A549 (cell line): ENCODE results near the gene ADARB2. TPM values are rescaled to one million over a fixed set of nuclear protein-coding genes. Genes with fewer than 3 reads are reported as not detected.

Source experiments
- ATAC-seq, 2 experiments: fragments of 200-7000 bp in 1 of 2; fragments of >200 bp in 1 of 2; cut with Nextera tagmentation in 1 of 2; cut with Tn5 transposase in 1 of 2; 3 replicates each; pipeline versions ENCODE4 v1.8.0 to v1.9.1; 2018 to 2020; ENCODE audit warnings: mild to moderate bottlenecking in 1 of 2, moderate library complexity in 1 of 2
- CTCF ChIA-PET: fragments of 300-600 bp; sonication (Branson Sonifier 250); formaldehyde crosslinking; extraction: SDS; loops from one replicate; lab custom pipeline; 2021; ENCODE audit warnings: antibody characterized with exemption, inconsistent platforms; lab: Yijun Ruan, JAX
- POLR2A ChIA-PET: fragments of 350-600 bp; formaldehyde crosslinking; extraction: SDS; loops from one replicate; lab custom pipeline; 2021; ENCODE audit warnings: antibody characterized with exemption, inconsistent platforms; lab: Yijun Ruan, JAX
- DNase-seq, 2 experiments: peaks; one replicate each; pipeline versions ENCODE4 v3.0.0 to v3.0.0-alpha.2; 2011 to 2016; ENCODE audit warnings: low read depth in 1 of 2, low spot score in 1 of 2
- FAIRE-seq: peaks from 2 replicates; lab custom pipeline; 2011; peaks lifted over from hg19 to GRCh38; lab: Jason Lieb, UNC
- H3K27ac ChIP-seq, 2 experiments: fragments of >200 bp; sonication (Bioruptor Twin); formaldehyde crosslinking; 3 replicates each; pipeline ENCODE4 v1.5.1; 2016 to 2017
- H3K4me1 ChIP-seq: fragments of >200 bp; sonication (Bioruptor Twin); formaldehyde crosslinking; 3 replicates; pipeline ENCODE4 v1.6.1; 2016
- H3K4me2 ChIP-seq: fragments of >200 bp; sonication (Bioruptor Twin); formaldehyde crosslinking; 3 replicates; pipeline ENCODE4 v1.6.1; 2016
- H3K4me3 ChIP-seq: fragments of >200 bp; sonication (Bioruptor Twin); formaldehyde crosslinking; 3 replicates; pipeline ENCODE4 v1.5.1; 2016
- H3K9me3 ChIP-seq: fragments of >200 bp; sonication (Bioruptor Twin); formaldehyde crosslinking; 3 replicates; pipeline ENCODE4 v1.6.1; 2016
- CBX8 ChIP-seq: fragments of 200-600 bp; sonication (generic); IDR thresholded peaks from 2 replicates; pipeline ENCODE4 v1.6.1; 2016
- CTCF ChIP-seq: fragments of >200 bp; sonication (Bioruptor Twin); formaldehyde crosslinking; IDR thresholded peaks from 3 replicates; pipeline ENCODE4 v1.5.1; 2016
- EHF ChIP-seq: fragments of 250-450 bp; sonication (Bioruptor Pico); IDR thresholded peaks from 2 replicates; pipeline ENCODE4 v1.5.0; 2020; ENCODE audit warnings: mild to moderate bottlenecking
- ELK1 ChIP-seq: fragments of 150-350 bp; IDR thresholded peaks from 2 replicates; pipeline ENCODE4 v1.6.1; 2014; ENCODE audit warnings: low read depth, mild to moderate bottlenecking, low read length
- EP300 ChIP-seq, 2 experiments: fragments of >200 bp; sonication (Bioruptor Twin); formaldehyde crosslinking; IDR thresholded peaks; 2 replicates in 1 of 2; 3 replicates in 1 of 2; pipeline ENCODE4 v1.6.1; 2016 to 2017
- FOSL2 ChIP-seq, 2 experiments: fragments of 450-650 bp in 1 of 2; fragments of >200 bp in 1 of 2; sonication (Bioruptor Twin) in 1 of 2; formaldehyde crosslinking; IDR thresholded peaks; 2 replicates each; pipeline versions ENCODE4 v1.5.0 to v1.6.1; 2016 to 2020; ENCODE audit warnings: mild to moderate bottlenecking in 1 of 2, moderate library complexity in 1 of 2
- FOXS1 ChIP-seq: fragments of 250-450 bp; sonication (Bioruptor Pico); IDR thresholded peaks from 2 replicates; pipeline ENCODE4 v1.5.0; 2020; ENCODE audit warnings: mild to moderate bottlenecking, moderate library complexity
- HDAC2 ChIP-seq: fragments of 200-600 bp; sonication (generic); IDR thresholded peaks from 2 replicates; pipeline ENCODE4 v1.6.1; 2016
- HEYL ChIP-seq: fragments of 250-450 bp; sonication (Bioruptor Pico); IDR thresholded peaks from 2 replicates; pipeline ENCODE4 v1.8.0; 2021; ENCODE audit warnings: mild to moderate bottlenecking, moderate library complexity
- HOXA7 ChIP-seq: fragments of 250-450 bp; sonication (Bioruptor Pico); IDR thresholded peaks from 2 replicates; pipeline ENCODE4 v1.5.0; 2020; ENCODE audit warnings: mild to moderate bottlenecking, moderate library complexity
- JUN ChIP-seq, 2 experiments: fragments of >200 bp; sonication (Bioruptor Twin); formaldehyde crosslinking; IDR thresholded peaks; 2 replicates in 1 of 2; 3 replicates in 1 of 2; pipeline ENCODE4 v1.6.1; 2016 to 2017
- JUNB ChIP-seq: fragments of >200 bp; sonication (Bioruptor Twin); formaldehyde crosslinking; IDR thresholded peaks from 2 replicates; pipeline ENCODE4 v1.6.1; 2016
- KDM1A ChIP-seq: fragments of 200-600 bp; sonication (generic); IDR thresholded peaks from 2 replicates; pipeline ENCODE4 v1.6.1; 2016; ENCODE audit warnings: low read depth, mild to moderate bottlenecking
- KDM5A ChIP-seq: fragments of 200-600 bp; sonication (generic); IDR thresholded peaks from 2 replicates; pipeline ENCODE4 v1.6.1; 2016; ENCODE audit warnings: antibody characterized with exemption, mild to moderate bottlenecking
- MAFK ChIP-seq: fragments of 450-650 bp; IDR thresholded peaks from 2 replicates; pipeline ENCODE4 v1.6.1; 2014; ENCODE audit not compliant: partially characterized antibody
- PBX3 ChIP-seq: IDR thresholded peaks from 2 replicates; pipeline ENCODE4 v1.6.1; 2012
- POLR2AphosphoS2 ChIP-seq: conservative IDR thresholded peaks from 2 replicates; pipeline ENCODE4 v1.6.1; 2012; ENCODE audit warnings: low read length, improper control_type of control experiment, inconsistent platforms
- RAD21 ChIP-seq, 2 experiments: fragments of >200 bp in 1 of 2; sonication (Bioruptor Twin) in 1 of 2; formaldehyde crosslinking in 1 of 2; IDR thresholded peaks in 1 of 2; conservative IDR thresholded peaks in 1 of 2; 2 replicates in 1 of 2; 3 replicates in 1 of 2; pipeline ENCODE4 v1.6.1; 2012 to 2018; ENCODE audit warnings: inconsistent platforms in 1 of 2
- RARB ChIP-seq: fragments of 250-450 bp; sonication (Bioruptor Pico); IDR thresholded peaks from 2 replicates; pipeline ENCODE4 v1.8.0; 2021; ENCODE audit warnings: mild to moderate bottlenecking, moderate library complexity
- RCOR1 ChIP-seq: fragments of 150-350 bp; IDR thresholded peaks from 2 replicates; pipeline ENCODE4 v1.6.1; 2014; ENCODE audit warnings: antibody characterized with exemption, low read length, low read depth
- RNF2 ChIP-seq: fragments of 200-600 bp; sonication (generic); IDR thresholded peaks from 2 replicates; pipeline ENCODE4 v1.6.1; 2016; ENCODE audit warnings: low read depth, mild to moderate bottlenecking, antibody characterized with exemption, moderate library complexity, borderline replicate concordance
- SMC3 ChIP-seq: fragments of >200 bp; sonication (Bioruptor Twin); formaldehyde crosslinking; IDR thresholded peaks from 3 replicates; pipeline ENCODE4 v1.6.1; 2018; ENCODE audit warnings: inconsistent platforms
- SREBF2 ChIP-seq: fragments of 450-650 bp; IDR thresholded peaks from 2 replicates; pipeline ENCODE4 v1.6.1; 2014; ENCODE audit warnings: mild to moderate bottlenecking, moderate library complexity
- TP53 ChIP-seq: fragments of 250-450 bp; sonication (Bioruptor Pico); IDR thresholded peaks from 2 replicates; pipeline ENCODE4 v1.5.0; 2021; ENCODE audit warnings: mild to moderate bottlenecking, moderate library complexity
- ZC3H11A ChIP-seq: fragments of 450-650 bp; IDR thresholded peaks from 2 replicates; pipeline ENCODE4 v1.6.1; 2014; ENCODE audit warnings: antibody characterized with exemption, mild to moderate bottlenecking
- ZFP36 ChIP-seq: fragments of 450-650 bp; IDR thresholded peaks from 2 replicates; pipeline ENCODE4 v1.6.1; 2014; ENCODE audit warnings: borderline replicate concordance; ENCODE audit not compliant: partially characterized antibody
- ZNF302 ChIP-seq: fragments of 250-450 bp; sonication (Bioruptor Pico); IDR thresholded peaks from 2 replicates; pipeline ENCODE4 v1.9.0; 2021; ENCODE audit warnings: inconsistent platforms, mild to moderate bottlenecking, moderate library complexity
- WGBS: methylation state at CpG from one replicate; pipeline ENCODE4 v1.1.6; 2017; ENCODE audit errors: missing lambda C conversion rate; 5-methylcytosine and 5-hydroxymethylcytosine counted together
- polyA plus RNA-seq, 4 experiments: library from polyadenylated mRNA; depleted of rRNA in 3 of 4; stranded (reverse); fragments of >200 nt; fragmentation: RNase III in 1 of 4; extraction: RNeasy Plus Mini Kit Qiagen cat#74134 plus additional on column Dnase treatment in 1 of 4; gene quantifications; 2 replicates in 3 of 4; 3 replicates in 1 of 4; pipeline ENCODE4 v1.2.3, GENCODE V29; 2011 to 2017

The ADARB2 gene
- polyA plus RNA-seq, 2 of the 4 experiments (the other 2 are of a cell fraction) = not detected

GRCh38 chr10:1531883-1532597 is 205.3 kb downstream of the ADARB2 start:
- CTCF ChIA-PET = interaction anchor here (2.4 kb wide), 1 partner anchor 9 kb away, joined by 7 read pairs; no protein-coding TSS in a partner anchor
- no peak overlapping the region for H3K4me2 ChIP-seq
- FAIRE-seq (no peak), DNase-seq (no peak), ATAC-seq (no peak)
- WGBS = 44% methylated on average over 18 of the region's 18 CpGs
- no peaks in the 10 kb centered on the region for H3K9me3 ChIP-seq
- POLR2A ChIA-PET = no interaction called here
- H3K27ac ChIP-seq = no peak overlapping the region
- H3K4me3 ChIP-seq = no peak overlapping the region
- no peak for TF ChIP-seq SREBF2
- no peak for TF ChIP-seq ZC3H11A
- TF ChIP-seq HOXA7 (CRISPR knock-in tag) = no peak
- TF ChIP-seq MAFK = no peak
- no peak for TF ChIP-seq POLR2AphosphoS2
- H3K4me1 ChIP-seq = no peaks in the 10 kb centered on the region

DNA sequence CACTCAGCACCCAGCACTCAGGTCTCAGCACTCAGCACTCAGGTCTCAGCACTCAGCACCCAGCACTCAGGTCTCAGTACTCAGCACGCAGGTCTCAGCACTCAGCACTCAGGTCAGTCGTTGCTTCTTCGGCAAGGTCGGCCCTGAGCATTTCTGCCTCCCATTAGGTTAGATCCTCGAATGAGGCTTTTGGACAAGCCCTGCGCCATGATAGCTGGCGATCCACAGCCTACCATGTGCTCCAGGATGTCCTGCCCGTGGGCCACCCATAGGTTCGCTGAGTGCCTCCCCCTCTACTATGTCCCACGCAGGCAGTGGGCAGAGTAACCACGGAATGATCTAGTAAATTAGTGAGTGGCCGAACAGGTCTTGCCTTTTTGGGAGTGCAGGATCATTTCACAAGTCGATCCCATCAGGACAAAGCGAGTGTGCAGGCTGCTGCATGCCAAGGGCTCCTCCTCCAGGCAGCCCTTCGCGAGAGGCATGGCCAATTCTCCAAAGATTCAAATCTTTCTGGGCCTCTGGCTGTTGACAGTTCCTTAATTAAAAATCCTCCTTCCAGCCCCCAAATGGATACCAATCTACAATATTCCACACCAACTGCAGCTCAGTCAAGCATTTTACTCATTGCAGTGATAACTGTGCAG is 206.3 kb downstream of the ADARB2 start:
- ChIA-PET POLR2A (no interaction called here), CTCF (interaction anchor here (2.4 kb wide), 1 partner anchor 8 kb away, joined by 7 read pairs; no protein-coding TSS in a partner anchor)
- WGBS = 30% methylated on average over 16 of the region's 16 CpGs
- H3K4me2 ChIP-seq = no peak overlapping the region
- no peak overlapping the region for H3K4me3 ChIP-seq
- FAIRE-seq (no peak), DNase-seq (no peak), ATAC-seq (no peak)
- H3K27ac ChIP-seq = no peak overlapping the region
- TF ChIP-seq KDM5A (no peak), SMC3 (no peak), HEYL (CRISPR knock-in tag) (no peak)
- H3K4me1 ChIP-seq = no peaks in the 10 kb centered on the region
- no peaks in the 10 kb centered on the region for H3K9me3 ChIP-seq

DNA sequence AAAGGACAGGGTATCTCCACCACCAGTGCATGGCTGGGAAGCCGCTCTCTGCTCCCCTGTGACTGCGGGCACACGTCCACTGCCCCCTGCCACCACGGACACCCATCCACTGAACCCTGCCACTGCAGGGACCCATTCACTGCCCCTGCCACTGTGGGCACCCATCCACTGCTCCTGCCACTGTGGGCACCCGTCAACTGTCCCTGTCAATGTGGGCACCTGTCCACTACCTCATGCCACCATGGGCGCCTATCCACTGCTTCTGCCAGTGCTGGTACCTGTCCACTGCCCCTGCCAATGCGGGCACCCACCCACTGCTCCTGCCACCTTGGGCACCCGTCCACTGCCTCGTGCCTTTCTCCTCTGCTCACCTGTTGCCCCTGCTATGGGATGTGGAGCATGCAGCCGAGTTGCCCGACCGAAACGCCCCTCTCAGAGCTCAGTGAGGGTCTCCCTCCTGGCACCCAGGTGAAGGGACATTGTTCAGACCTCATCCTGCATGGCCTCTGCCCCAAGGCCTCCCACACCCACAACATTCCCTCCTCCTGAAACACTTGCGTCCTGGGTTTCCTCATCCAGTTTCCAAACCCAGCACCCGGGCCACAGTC is 207.4 kb downstream of the ADARB2 start:
- Histone ChIP-seq H3K4me2 (no peak overlapping the region), H3K27ac (no peak overlapping the region), H3K4me3 (no peak overlapping the region), H3K9me3 (no peaks in the 10 kb centered on the region), H3K4me1 (no peaks in the 10 kb centered on the region)
- 25% methylated on average over 10 of the region's 15 CpGs for WGBS
- ChIA-PET POLR2A (no interaction called here), CTCF (no interaction called here)
- ATAC-seq = no peak
- DNase-seq = no peak
- no peak for FAIRE-seq
- TF ChIP-seq HOXA7 (CRISPR knock-in tag) (no peak), FOSL2 (IDR thresholded peaks at IDR 0.05) (no peak), FOSL2 (CRISPR knock-in tag; IDR thresholded peaks at IDR 0.05) (no peak), EHF (CRISPR knock-in tag) (no peak), KDM1A (no peak), RCOR1 (no peak), HDAC2 (no peak), RAD21 (conservative IDR thresholded peaks at IDR 0.05 in 1 of 2, IDR thresholded peaks at IDR 0.05 in 1 of 2) (no peak), EP300 (IDR thresholded peaks at IDR 0.05) (no peak), PBX3 (no peak), TP53 (CRISPR knock-in tag) (no peak), FOXS1 (CRISPR knock-in tag) (no peak)

DNA sequence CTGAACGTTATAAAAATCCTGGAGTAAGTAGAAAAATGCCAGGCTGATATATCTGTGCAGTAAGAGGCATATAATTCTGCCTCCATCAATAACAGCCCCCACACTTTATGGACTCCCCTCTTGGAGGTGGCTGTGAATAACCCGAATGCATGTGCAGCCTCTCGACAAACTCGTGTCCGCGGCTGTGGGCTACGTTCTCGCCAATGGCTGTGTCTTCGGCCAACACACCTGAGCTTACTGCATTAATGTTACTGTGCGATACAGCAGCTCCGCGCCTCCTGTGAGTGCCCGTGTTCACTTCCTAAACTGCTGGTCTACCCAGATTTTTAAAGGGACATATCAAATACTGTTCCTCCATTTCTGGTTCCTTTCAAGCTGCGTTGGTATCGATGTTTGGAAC is 209.4 kb downstream of the ADARB2 start:
- Histone ChIP-seq H3K4me3 (no peak overlapping the region), H3K9me3 (no peaks in the 10 kb centered on the region), H3K27ac (no peak overlapping the region), H3K4me1 (no peaks in the 10 kb centered on the region), H3K4me2 (no peak overlapping the region)
- DNase-seq (no peak), ATAC-seq (no peak), FAIRE-seq (no peak)
- 53% methylated on average over 15 of the region's 15 CpGs for WGBS
- CTCF ChIA-PET = no interaction called here
- POLR2A ChIA-PET = no interaction called here
- TF ChIP-seq ZFP36 = no peak
- TF ChIP-seq KDM1A = no peak
- no peak for TF ChIP-seq ZNF302 (CRISPR knock-in tag)
- no peak for TF ChIP-seq JUN (IDR thresholded peaks at IDR 0.05)
- no peak for TF ChIP-seq FOSL2 (IDR thresholded peaks at IDR 0.05)
- no peak for TF ChIP-seq FOSL2 (CRISPR knock-in tag; IDR thresholded peaks at IDR 0.05)
- no peak for TF ChIP-seq RARB (CRISPR knock-in tag)
- no peak for TF ChIP-seq CBX8
- no peak for TF ChIP-seq JUNB
- no peak for TF ChIP-seq EHF (CRISPR knock-in tag)
- no peak for TF ChIP-seq ELK1
- no peak for TF ChIP-seq ZC3H11A
- no peak for TF ChIP-seq CTCF
- TF ChIP-seq RNF2 = no peak
